ENCODE measurements around the gene DLL4. TPM values are rescaled to one million over a fixed set of nuclear protein-coding genes. Genes with fewer than 3 reads are reported as not detected.

DLL4 gene
- total and polyA plus RNA-seq, 9 donors, result 2.6 to 15.7 (median 7.9) TPM

- intact Hi-C loops (cut with DNase I), result no loop called here
- Histone ChIP-seq H3K4me3 (no peak overlapping the region), H3K9me3 (no peaks in the 10 kb centered on the region), H3K36me3 (no peaks in the 10 kb centered on the region), H3K27me3 (no peaks in the 10 kb centered on the region), H3K27ac (no peak overlapping the region), H3K4me1 (ENCODE audit: insufficient read depth) (peaks cover 6% of the 10 kb centered on the region)
- WGBS, 3 donors, result 93 to 98% (median 96%) methylated on average over 9 of the region's 9 CpGs
- no peak for DNase-seq
- TF ChIP-seq CTCF (IDR thresholded peaks at IDR 0.05) (no peak), EP300 (IDR thresholded peaks at IDR 0.05) (no peak), POLR2A (IDR thresholded peaks at IDR 0.05) (no peak)
Observed at GRCh38 chr15:40943764-40944365, 14.7 kb downstream of the DLL4 start.

GRCh38 chr15:40944510-40945296 is 15.6 kb downstream of the DLL4 start:
- H3K27ac ChIP-seq, result no peak overlapping the region
- intact Hi-C loops (cut with DNase I), result no loop called here
- no peaks in the 10 kb centered on the region for H3K36me3 ChIP-seq
- 87 to 91% (median 90%) methylated on average over 11 of the region's 11 CpGs for WGBS, 3 donors
- no peak for DNase-seq
- H3K4me1 ChIP-seq (ENCODE audit: insufficient read depth), result peaks cover 6% of the 10 kb centered on the region
- H3K27me3 ChIP-seq, result no peaks in the 10 kb centered on the region
- TF ChIP-seq POLR2A (IDR thresholded peaks at IDR 0.05) (no peak), CTCF (IDR thresholded peaks at IDR 0.05) (no peak), EP300 (IDR thresholded peaks at IDR 0.05) (no peak)
- H3K4me3 ChIP-seq, result no peak overlapping the region
- H3K9me3 ChIP-seq, result no peaks in the 10 kb centered on the region

GRCh38 chr15:40948706-40949473 is 19.8 kb downstream of the DLL4 start:
- intact Hi-C loops (cut with DNase I), result no loop called here
- Histone ChIP-seq H3K27me3 (no peaks in the 10 kb centered on the region), H3K4me1 (ENCODE audit: insufficient read depth) (peaks cover 3% of the 10 kb centered on the region), H3K9me3 (no peaks in the 10 kb centered on the region), H3K36me3 (no peaks in the 10 kb centered on the region), H3K27ac (no peak overlapping the region), H3K4me3 (no peak overlapping the region)
- 75 to 78% (median 77%) methylated on average over 21 of the region's 21 CpGs for WGBS, 3 donors
- no peak for TF ChIP-seq EP300 (IDR thresholded peaks at IDR 0.05)
- no peak for TF ChIP-seq CTCF (IDR thresholded peaks at IDR 0.05)
- TF ChIP-seq POLR2A (IDR thresholded peaks at IDR 0.05), result no peak
- no peak for DNase-seq

GRCh38 chr15:40949756-40950207 is 20.6 kb downstream of the DLL4 start:
- DNase-seq, result no peak
- 50 to 54% (median 51%) methylated on average over 7 of the region's 7 CpGs for WGBS, 3 donors

More at GRCh38 chr15:40949756-40950207, 20.6 kb downstream of the DLL4 start:
- Histone ChIP-seq H3K4me3 (no peak overlapping the region), H3K36me3 (no peaks in the 10 kb centered on the region), H3K27me3 (no peaks in the 10 kb centered on the region), H3K27ac (no peak overlapping the region), H3K4me1 (ENCODE audit: insufficient read depth) (peaks cover 3% of the 10 kb centered on the region), H3K9me3 (no peaks in the 10 kb centered on the region)
- TF ChIP-seq CTCF (IDR thresholded peaks at IDR 0.05), result no peak
- TF ChIP-seq EP300 (IDR thresholded peaks at IDR 0.05), result no peak
- TF ChIP-seq POLR2A (IDR thresholded peaks at IDR 0.05), result no peak
- intact Hi-C loops (cut with DNase I), result no loop called here

All from ovary (tissue), 9 donors.